ENCODE data around the gene LCP2. TPM values are rescaled to one million over a fixed set of nuclear protein-coding genes. Genes with fewer than 3 reads are reported as not detected.

LCP2 gene
- 1 to 10 TPM; 4.6 to 6.5 (median 5.7) TPM for total RNA-seq

GRCh38 chr5:170297589-170298462 lies at the start of gene LCP2:
LCP2 (minus strand) TSS chr5:170297777; CDS start chr5:170297611, 166 bp downstream.
- WGBS, 2 donors, result 53 to 70% methylated on average over 10 of the region's 10 CpGs
- H3K4me3 ChIP-seq (ENCODE audit: low read depth, poor library complexity, severe bottlenecking), result peak within 1 kb of the TSS; percentile 24
- no peak for TF ChIP-seq CTCF (IDR thresholded peaks at IDR 0.05)
- DNase-seq (ENCODE audit: low spot score in 2 of 2), result peak in 1 of 2 donors; percentile 9
- intact Hi-C loops (cut with DNase I; ENCODE audit: low total_unique reads), result no loop called here

- H3K4me3 ChIP-seq (ENCODE audit: low read depth, poor library complexity, severe bottlenecking), result no peak overlapping the region
- intact Hi-C loops (cut with DNase I; ENCODE audit: low total_unique reads), result no loop called here
- 88 to 93% methylated on average over 9 of the region's 9 CpGs for WGBS, 2 donors
Measured at GRCh38 chr5:170347022-170347567, 49.5 kb upstream of the LCP2 start.

GRCh38 chr5:170345971-170346370 lies 48.4 kb upstream of the LCP2 start:
- TF ChIP-seq POLR2A (IDR thresholded peaks at IDR 0.05) (no peak), CTCF (IDR thresholded peaks at IDR 0.05) (no peak)
- no peak overlapping the region for H3K4me3 ChIP-seq (ENCODE audit: low read depth, poor library complexity, severe bottlenecking)
- DNase-seq (ENCODE audit: low spot score in 2 of 2), result no peak
- intact Hi-C loops (cut with DNase I; ENCODE audit: low total_unique reads), result no loop called here
- 97 to 100% methylated on average over 1 of the region's 1 CpG for WGBS, 2 donors

More at GRCh38 chr5:170347022-170347567, 49.5 kb upstream of the LCP2 start:
- TF ChIP-seq CTCF (IDR thresholded peaks at IDR 0.05), result no peak
- no peak for TF ChIP-seq POLR2A (IDR thresholded peaks at IDR 0.05)
- DNase-seq (ENCODE audit: low spot score in 2 of 2), result peak in 1 of 2 donors; percentile 26

GRCh38 chr5:170343177-170343576 lies 45.6 kb upstream of the LCP2 start:
- intact Hi-C loops (cut with DNase I; ENCODE audit: low total_unique reads), result no loop called here
- no peak overlapping the region for H3K4me3 ChIP-seq (ENCODE audit: low read depth, poor library complexity, severe bottlenecking)
- 90 to 91% methylated on average over 3 of the region's 3 CpGs for WGBS, 2 donors
- TF ChIP-seq POLR2A (IDR thresholded peaks at IDR 0.05), result no peak
- TF ChIP-seq CTCF (IDR thresholded peaks at IDR 0.05), result no peak
- DNase-seq (ENCODE audit: low spot score in 2 of 2), result no peak

- intact Hi-C loops (cut with DNase I; ENCODE audit: low total_unique reads), result no loop called here
- H3K4me3 ChIP-seq (ENCODE audit: low read depth, poor library complexity, severe bottlenecking), result no peak overlapping the region
- TF ChIP-seq CTCF (IDR thresholded peaks at IDR 0.05) (no peak), POLR2A (IDR thresholded peaks at IDR 0.05) (no peak)
- peak in 1 of 2 donors; percentile 84 for DNase-seq (ENCODE audit: low spot score in 2 of 2)
- 68 to 69% methylated on average over 8 of the region's 8 CpGs for WGBS, 2 donors
Measured at GRCh38 chr5:170342153-170342725, 44.7 kb upstream of the LCP2 start.

All from lower leg skin (tissue), 4 donors.